Lower leg skin (tissue), 4 donors: ENCODE measurements around the gene TWIST2. TPM values are rescaled to one million over a fixed set of nuclear protein-coding genes. Genes with fewer than 3 reads are reported as not detected.

Source experiments
- DNase-seq, 2 donors: peaks; one replicate each; pipeline ENCODE4 v3.0.0-alpha.2; 2019; ENCODE audit warnings: low spot score in 2 of 2
- H3K4me3 ChIP-seq: fragments of 200-600 bp; sonication (generic); 2 replicates; pipeline ENCODE4 v1.5.1; 2017; ENCODE audit warnings: mild to moderate bottlenecking, low read depth; ENCODE audit not compliant: poor library complexity, severe bottlenecking
- CTCF ChIP-seq, 3 donors: fragments of 450-650 bp; IDR thresholded peaks; one replicate each; pipeline ENCODE4 v1.5.1; 2016; ENCODE audit warnings: antibody characterized with exemption in 3 of 3, mild to moderate bottlenecking in 3 of 3, moderate library complexity in 2 of 3
- POLR2A ChIP-seq, 2 donors: fragments of 450-650 bp; IDR thresholded peaks; one replicate each; pipeline ENCODE4 v1.6.1; 2016 to 2017; ENCODE audit warnings: antibody characterized with exemption in 2 of 2, mild to moderate bottlenecking in 1 of 2, moderate library complexity in 1 of 2
- WGBS, 2 donors: methylation state at CpG; one replicate each; pipeline ENCODE4 v1.1.5; 2018; 5-methylcytosine and 5-hydroxymethylcytosine counted together
- intact Hi-C: fragments of 100-400 bp; cut with DNase I; formaldehyde crosslinking; loops from one replicate; pipeline ENCODE4 v1.15.0; 2023; ENCODE audit warnings: low total_unique reads
- total RNA-seq, 4 donors: library from RNA; depleted of rRNA; stranded (reverse); fragments of >200 nt; gene quantifications; one replicate each; pipeline ENCODE4 v1.1.0, GENCODE V29; 2016

The TWIST2 gene
- total RNA-seq, 4 donors from 2014 or later, result 36.5 to 47.8 (median 38.5) TPM

DNA sequence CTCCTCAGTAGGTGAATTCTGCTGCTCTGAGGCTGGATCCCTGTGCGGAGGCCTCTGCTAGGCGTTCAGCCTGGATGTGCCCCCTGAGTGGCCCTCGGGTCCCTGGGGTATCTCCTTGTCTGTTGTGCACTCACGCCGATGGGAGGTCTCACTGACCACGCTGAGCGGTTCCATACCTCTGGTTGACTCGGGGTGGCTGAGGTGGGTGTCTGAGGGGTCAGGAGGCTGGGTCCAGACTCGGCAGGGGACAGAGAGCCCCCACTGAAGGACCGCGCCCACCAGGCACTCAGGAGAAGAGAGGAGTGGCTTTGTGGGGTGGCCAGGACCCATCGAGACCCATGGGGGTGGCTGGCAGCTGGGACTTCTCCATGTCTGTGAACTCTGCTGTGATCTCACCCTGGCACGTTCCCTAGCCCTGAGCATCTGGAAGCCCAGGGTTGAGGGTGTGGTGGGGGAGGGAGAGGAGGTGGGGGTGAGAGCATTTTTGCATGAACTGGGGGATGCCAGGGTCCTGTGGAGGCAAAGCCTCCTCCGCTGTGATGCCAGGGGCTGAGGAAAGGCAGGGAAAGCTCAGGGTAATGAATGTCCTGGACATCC, 53.7 kb downstream of the TWIST2 start:
- no peak overlapping the region for H3K4me3 ChIP-seq
- intact Hi-C loops, result no loop called here
- TF ChIP-seq CTCF (IDR thresholded peaks at IDR 0.05) (no peak), POLR2A (IDR thresholded peaks at IDR 0.05) (no peak)
- 68 to 73% methylated on average over 14 of the region's 14 CpGs for WGBS, 2 donors
- DNase-seq, result no peak

- no peak for DNase-seq
- WGBS, 2 donors, result 85 to 90% methylated on average over 2 of the region's 2 CpGs
- H3K4me3 ChIP-seq, result no peak overlapping the region
- intact Hi-C loops, result no loop called here
- TF ChIP-seq CTCF (IDR thresholded peaks at IDR 0.05) (no peak), POLR2A (IDR thresholded peaks at IDR 0.05) (no peak)
Observed at GRCh38 chr2:238902285-238902684, 54.4 kb downstream of the TWIST2 start.

DNA sequence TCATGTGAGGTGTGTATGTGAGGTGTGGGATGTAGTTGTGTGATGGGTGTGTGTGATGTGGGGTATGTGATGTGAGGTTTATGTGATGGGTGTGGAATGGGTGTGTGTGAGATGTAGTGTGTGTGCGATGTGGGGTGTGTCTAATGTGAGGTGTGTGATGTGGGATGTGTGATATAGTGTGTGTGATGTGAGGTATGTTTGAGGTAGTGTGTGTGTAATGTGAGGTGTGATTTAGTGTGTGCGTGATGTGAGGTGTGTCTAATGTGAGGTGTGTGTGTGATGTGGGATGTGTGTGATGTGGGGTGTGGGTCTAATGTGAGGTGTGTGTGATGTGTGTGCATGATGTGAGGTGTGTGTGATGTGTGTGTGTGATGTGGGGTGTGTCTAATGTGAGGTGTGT, 55.3 kb downstream of the TWIST2 start:
- TF ChIP-seq POLR2A (IDR thresholded peaks at IDR 0.05), result no peak
- no peak for TF ChIP-seq CTCF (IDR thresholded peaks at IDR 0.05)
- no peak for DNase-seq
- WGBS, 2 donors, result 91 to 95% methylated on average over 2 of the region's 2 CpGs
- no peak overlapping the region for H3K4me3 ChIP-seq
- intact Hi-C loops, result no loop called here

DNA sequence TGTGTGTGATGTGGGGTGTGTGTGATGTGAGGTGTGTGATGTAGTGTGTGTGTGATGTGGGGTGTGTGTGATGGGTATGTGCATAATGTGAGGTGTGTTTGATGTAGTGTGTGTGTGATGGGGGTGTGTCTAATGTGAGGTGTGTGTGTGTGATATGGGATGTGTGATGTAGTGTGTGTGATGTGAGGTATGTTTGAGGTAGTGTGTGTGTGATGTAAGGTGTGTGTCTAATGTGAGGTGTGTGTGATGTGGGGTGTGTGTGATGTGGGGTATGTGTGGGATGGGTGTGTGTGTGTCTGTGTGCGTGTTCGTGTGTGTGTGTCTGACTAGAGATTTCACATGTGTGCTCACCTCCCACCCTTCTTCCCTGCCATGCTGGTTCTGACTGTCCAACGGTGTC, 56.3 kb downstream of the TWIST2 start:
- no peak for DNase-seq
- no peak overlapping the region for H3K4me3 ChIP-seq
- intact Hi-C loops, result no loop called here
- TF ChIP-seq CTCF (IDR thresholded peaks at IDR 0.05) (no peak), POLR2A (IDR thresholded peaks at IDR 0.05) (no peak)
- WGBS, 2 donors, result 70 to 81% methylated on average over 3 of the region's 3 CpGs

- TF ChIP-seq CTCF (IDR thresholded peaks at IDR 0.05) (no peak), POLR2A (IDR thresholded peaks at IDR 0.05) (no peak)
- H3K4me3 ChIP-seq, result no peak overlapping the region
- no peak for DNase-seq
- WGBS, 2 donors, result 69 to 71% methylated on average over 3 of the region's 3 CpGs
- intact Hi-C loops, result no loop called here
Observed at GRCh38 chr2:238904716-238905115, 56.8 kb downstream of the TWIST2 start.

- no peak for TF ChIP-seq CTCF (IDR thresholded peaks at IDR 0.05)
- TF ChIP-seq POLR2A (IDR thresholded peaks at IDR 0.05), result no peak
- whole genome bisulfite sequencing, 2 donors, result 43 to 53% methylated on average over 9 to 11 of the region's 13 CpGs
- peak in 1 of 2 donors; percentile 82 for DNase-seq
- H3K4me3 ChIP-seq, result no peak overlapping the region
- intact Hi-C loops, result no loop called here
Observed at GRCh38 chr2:238905224-238905623, 57.3 kb downstream of the TWIST2 start.
